Spleen (tissue), 11 donors: ENCODE measurements around the gene MECP2. TPM values are rescaled to one million over a fixed set of nuclear protein-coding genes. Genes with fewer than 3 reads are reported as not detected.
A peak's percentile ranks its signal among the peaks of the same experiment; 100 is the strongest.

ENCODE experiments used
- DNase-seq: peaks from one replicate; pipeline ENCODE4 v3.0.0-alpha.2; 2020
- H3K27ac ChIP-seq, 8 donors: fragments of 200-600 bp; sonication (generic) in 7 of 8; 1 replicate in 4 of 8; 2 replicates in 4 of 8; pipeline versions ENCODE4 v1.5.0 to v1.8.0; 2016 to 2021; ENCODE audit warnings: inconsistent platforms in 4 of 8, mild to moderate bottlenecking in 4 of 8, moderate library complexity in 1 of 8
- H3K27me3 ChIP-seq, 7 donors: fragments of 200-600 bp; sonication (generic) in 6 of 7; replicated peaks in 1 of 7; 1 replicate in 4 of 7; 2 replicates in 3 of 7; pipeline versions ENCODE4 v1.5.0 to v1.8.0; 2016 to 2021; ENCODE audit warnings: inconsistent platforms in 3 of 7, mild to moderate bottlenecking in 1 of 7
- H3K36me3 ChIP-seq, 6 donors: fragments of 200-600 bp; sonication (generic) in 5 of 6; 1 replicate in 4 of 6; 2 replicates in 2 of 6; pipeline versions ENCODE4 v1.5.0 to v1.8.0; 2016 to 2021; ENCODE audit warnings: inconsistent platforms in 2 of 6
- H3K4me1 ChIP-seq, 6 donors: fragments of 200-600 bp; sonication (generic) in 5 of 6; 1 replicate in 3 of 6; 2 replicates in 3 of 6; pipeline versions ENCODE4 v1.5.0 to v1.8.0; 2016 to 2021; ENCODE audit warnings: inconsistent platforms in 3 of 6
- H3K4me3 ChIP-seq, 8 donors: fragments of 200-600 bp; sonication (generic) in 7 of 8; 1 replicate in 4 of 8; 2 replicates in 4 of 8; pipeline versions ENCODE4 v1.5.0 to v1.8.0; 2016 to 2021; ENCODE audit warnings: inconsistent platforms in 4 of 8, mild to moderate bottlenecking in 4 of 8, moderate library complexity in 2 of 8
- H3K9me3 ChIP-seq, 8 donors: fragments of 200-600 bp; sonication (generic) in 7 of 8; 1 replicate in 4 of 8; 2 replicates in 4 of 8; pipeline versions ENCODE4 v1.5.0 to v1.8.0; 2016 to 2021; ENCODE audit warnings: inconsistent platforms in 4 of 8
- CTCF ChIP-seq, 11 experiments: fragments of 200-600 bp in 7 of 11; fragments of 450-650 bp in 4 of 11; sonication (generic) in 4 of 11; IDR thresholded peaks in 8 of 11; conservative IDR thresholded peaks in 3 of 11; 1 replicate in 7 of 11; 2 replicates in 4 of 11; pipeline versions ENCODE4 v1.4.0 to v1.8.0; 2016 to 2021; ENCODE audit warnings: antibody characterized with exemption in 11 of 11, inconsistent platforms in 4 of 11, mild to moderate bottlenecking in 1 of 11
- POLR2A ChIP-seq, 3 donors: fragments of 450-650 bp; IDR thresholded peaks; one replicate each; pipeline ENCODE4 v1.5.1; 2017; ENCODE audit warnings: antibody characterized with exemption in 3 of 3, mild to moderate bottlenecking in 1 of 3
- POLR2AphosphoS5 ChIP-seq, 3 donors: sonication (generic); formaldehyde crosslinking; IDR thresholded peaks; one replicate each; pipeline ENCODE4 v1.5.1; 2017; ENCODE audit warnings: antibody characterized with exemption in 3 of 3
- WGBS, 5 donors: extraction: QIAGEN DNeasy Blood & Tissue Kit in 3 of 5; methylation state at CpG; one replicate each; pipeline versions ENCODE4 v1.1.5 to v1.1.7; 2013 to 2018; 5-methylcytosine and 5-hydroxymethylcytosine counted together
- intact Hi-C: fragments of 100-400 bp; cut with DNase I; formaldehyde crosslinking; loops from one replicate; pipeline ENCODE4 v1.15.0; 2023; ENCODE audit warnings: low total_unique reads
- polyA plus RNA-seq, 3 donors: library from polyadenylated mRNA; stranded (reverse); fragments of 200-250 nt; gene quantifications; one replicate each; pipeline ENCODE4 v1.2.1, GENCODE V29; 2013
- total RNA-seq, 7 donors: library from RNA; depleted of rRNA in 3 of 7; stranded (reverse); fragments of >200 nt in 3 of 7; fragmentation: NEBNext Ultra II Directional in 4 of 7; extraction: Animal tissue kit (Norgen Biotek cat#: 25700) in 4 of 7; gene quantifications; one replicate each; pipeline versions ENCODE4 v1.1.0 to v1.2.1, GENCODE V29; 2016 to 2021
- donor health status: healthy with polysubstance abuse.
- donor health status: DM: no; HTN: no; CAD: no; lungs with moderate emphysema.
- donor health status: DM: no; HTN: no; CAD: no.
- donor health status: Bipolar disorder and iron deficiency.
- donor health status: healthy.
- donor health status: DM: no; HTN: no; CAD: no.
- donor health status: DM: yes; HTN: yes; CAD: no.

Gene MECP2
- total and polyA plus RNA-seq, 10 donors = 15.2 to 104 (median 71.5) TPM

DNA sequence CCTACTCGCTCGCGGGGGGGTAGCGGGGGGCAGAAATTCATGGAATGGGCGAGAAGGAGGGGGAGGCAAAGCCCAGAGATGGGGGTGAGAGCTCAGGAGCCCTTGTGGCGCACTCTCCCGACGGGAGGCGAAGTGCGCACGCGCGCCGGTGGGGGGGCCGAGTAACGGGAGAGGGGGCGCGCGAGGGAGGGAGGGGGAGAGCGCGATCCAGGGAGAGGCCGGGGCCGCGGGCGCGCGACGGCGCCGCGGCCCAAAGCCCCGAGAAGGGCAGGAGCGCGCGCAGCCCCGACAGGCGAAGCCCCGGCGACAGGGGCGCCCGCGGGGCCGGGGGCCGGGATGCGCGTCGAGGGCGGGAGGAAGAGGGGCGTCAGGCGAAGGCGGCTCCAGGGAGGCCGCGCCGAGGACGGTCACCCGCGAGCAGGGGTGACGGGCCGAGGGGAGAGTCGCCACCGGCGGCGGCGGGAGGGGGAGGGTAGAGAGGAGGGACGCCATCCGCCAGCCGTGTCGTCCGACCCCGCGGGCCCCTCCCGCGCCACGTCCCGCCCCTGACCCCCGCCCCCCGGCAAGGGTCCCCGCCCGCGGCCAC is 421 bp downstream of the MECP2 start:
- Histone ChIP-seq H3K36me3 (no peaks in the 10 kb centered on the region), H3K27me3 (peaks cover 0 to 2% (median 0%) of the 10 kb centered on the region in 7 donors), H3K4me1 (peaks cover 3 to 51% (median 46%) of the 10 kb centered on the region in 6 donors), H3K9me3 (no peaks in the 10 kb centered on the region), H3K4me3 (peak overlapping the region; percentile 37 to 81 (median 56)), H3K27ac (peak overlapping the region; percentile 81 to 98 (median 97))
- TF ChIP-seq CTCF (IDR thresholded peaks at IDR 0.05 in 8 of 11, conservative IDR thresholded peaks at IDR 0.05 in 3 of 11) (peak in 1 of 11 experiments; percentile 15), POLR2A (IDR thresholded peaks at IDR 0.05) (no peak), POLR2AphosphoS5 (IDR thresholded peaks at IDR 0.05) (peak in 2 of 3 donors; percentile 6 to 40)
- intact Hi-C loops = no loop called here
- 0 to 47% (median 1%) methylated on average over 1 to 61 of the region's 80 CpGs for WGBS, 5 donors
- DNase-seq = peak; percentile 90

DNA sequence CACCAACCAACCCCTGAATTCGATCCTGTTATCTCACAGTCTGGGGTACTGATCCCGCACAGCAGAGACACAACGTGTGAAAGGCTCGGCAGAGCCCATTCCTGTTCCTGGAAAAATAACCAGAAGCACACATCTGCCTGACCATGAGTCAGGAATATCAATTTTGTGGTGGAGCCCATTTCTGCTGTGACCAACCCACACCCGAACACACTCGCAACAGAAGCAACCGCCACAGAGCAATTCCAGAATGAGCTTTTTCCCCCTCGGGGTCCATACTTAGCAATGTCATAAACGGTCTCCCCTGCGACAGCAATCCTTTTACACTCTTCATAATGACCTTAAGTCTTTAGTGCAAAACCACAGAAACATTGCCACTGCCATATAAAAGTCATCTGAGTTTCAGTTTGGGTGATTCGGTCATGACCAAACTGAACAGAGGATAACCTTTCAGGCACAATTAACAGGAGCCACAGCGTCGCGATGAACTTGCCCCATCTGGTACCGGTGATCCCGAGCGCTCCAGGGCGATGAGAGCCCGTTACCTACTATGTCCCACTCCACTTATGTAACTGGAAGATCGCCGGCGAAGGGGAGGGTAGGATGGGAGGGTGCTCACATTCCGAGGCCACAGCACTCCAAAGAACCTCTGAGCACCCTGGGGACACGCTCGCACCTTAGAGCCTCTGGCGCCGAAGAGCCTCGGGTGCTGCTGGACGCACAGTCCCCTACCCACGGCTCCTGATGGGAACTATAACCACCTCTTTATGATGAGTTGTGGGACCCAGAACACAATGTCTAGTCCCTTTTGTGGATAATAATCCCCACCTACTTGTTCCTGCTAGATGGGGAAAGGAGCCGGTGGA is 1.1 kb downstream of the MECP2 start:
- peak overlapping the region; percentile 34 to 81 (median 56) for H3K4me3 ChIP-seq
- TF ChIP-seq CTCF (IDR thresholded peaks at IDR 0.05 in 8 of 11, conservative IDR thresholded peaks at IDR 0.05 in 3 of 11) (no peak), POLR2A (IDR thresholded peaks at IDR 0.05) (no peak), POLR2AphosphoS5 (IDR thresholded peaks at IDR 0.05) (peak in 1 of 3 donors; percentile 9)
- H3K36me3 ChIP-seq = peaks cover 0 to 5% (median 0%) of the 10 kb centered on the region in 6 donors
- peak overlapping the region in 7 of 8 donors; percentile 93 to 98 (median 98) for H3K27ac ChIP-seq
- DNase-seq = no peak
- WGBS, 5 donors = 7 to 48% (median 12%) methylated on average over 17 to 31 of the region's 31 CpGs
- intact Hi-C loops = no loop called here
- peaks cover 3 to 58% (median 51%) of the 10 kb centered on the region in 6 donors for H3K4me1 ChIP-seq
- H3K27me3 ChIP-seq = no peaks in the 10 kb centered on the region
- no peaks in the 10 kb centered on the region for H3K9me3 ChIP-seq

DNA sequence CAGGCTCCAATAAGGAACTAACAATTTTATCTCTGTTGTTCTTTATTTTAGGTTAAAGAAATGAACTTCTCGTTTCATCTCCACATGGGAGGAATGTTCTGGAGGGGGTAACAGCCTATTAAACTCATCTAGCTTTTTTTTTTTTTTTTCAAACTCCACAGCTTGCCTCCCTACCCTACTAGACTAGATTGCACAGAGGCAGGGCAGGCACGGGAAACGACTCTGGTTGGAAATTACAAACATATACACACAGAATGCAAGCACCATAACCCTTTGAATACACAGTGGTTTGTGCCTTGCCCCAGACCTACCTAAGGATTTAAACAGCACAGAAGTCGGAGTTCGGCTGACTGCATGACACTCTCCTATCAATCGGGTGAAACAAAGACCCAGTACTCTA is 2.7 kb downstream of the MECP2 start:
- WGBS, 5 donors = 56 to 69% (median 59%) methylated on average over 6 of the region's 6 CpGs
- Histone ChIP-seq H3K27ac (peak overlapping the region in 4 of 8 donors; percentile 35 to 98 (median 98)), H3K27me3 (peaks cover 0 to 7% (median 0%) of the 10 kb centered on the region in 7 donors), H3K4me1 (peaks cover 3 to 70% (median 57%) of the 10 kb centered on the region in 6 donors), H3K9me3 (no peaks in the 10 kb centered on the region), H3K36me3 (peaks cover 0 to 21% (median 0%) of the 10 kb centered on the region in 6 donors), H3K4me3 (peak overlapping the region in 1 of 8 donors; percentile 81)
- no peak for DNase-seq
- TF ChIP-seq POLR2A (IDR thresholded peaks at IDR 0.05) (no peak), POLR2AphosphoS5 (IDR thresholded peaks at IDR 0.05) (no peak), CTCF (IDR thresholded peaks at IDR 0.05 in 8 of 11, conservative IDR thresholded peaks at IDR 0.05 in 3 of 11) (no peak)
- intact Hi-C loops = no loop called here

DNA sequence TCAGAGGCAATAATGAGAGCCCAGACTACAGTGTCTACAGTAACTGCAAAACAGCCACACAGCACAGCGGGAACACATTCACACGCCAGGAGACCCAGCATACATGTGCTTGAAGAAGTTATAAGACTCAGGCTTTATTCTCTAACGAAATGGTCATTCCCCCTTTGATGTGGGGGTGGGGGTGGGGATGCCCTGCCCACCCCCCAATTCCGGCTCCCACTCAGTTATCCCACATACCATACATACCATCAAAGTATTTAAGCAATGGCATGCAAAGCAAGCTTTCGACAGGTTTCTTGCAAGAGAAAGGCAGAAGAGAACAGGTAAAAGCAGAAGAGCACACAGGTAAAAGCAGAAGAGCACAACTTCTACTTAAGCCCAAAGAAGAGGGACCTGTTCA is 3.6 kb downstream of the MECP2 start:
- 65 to 91% (median 74%) methylated on average over 3 to 5 of the region's 5 CpGs for whole genome bisulfite sequencing, 5 donors
- DNase-seq = no peak
- H3K4me1 ChIP-seq = peaks cover 3 to 70% (median 57%) of the 10 kb centered on the region in 6 donors
- intact Hi-C loops = no loop called here
- H3K36me3 ChIP-seq = peaks cover 0 to 29% (median 0%) of the 10 kb centered on the region in 6 donors
- TF ChIP-seq POLR2A (IDR thresholded peaks at IDR 0.05) (no peak), POLR2AphosphoS5 (IDR thresholded peaks at IDR 0.05) (no peak), CTCF (IDR thresholded peaks at IDR 0.05 in 8 of 11, conservative IDR thresholded peaks at IDR 0.05 in 3 of 11) (no peak)
- H3K4me3 ChIP-seq = peak overlapping the region in 1 of 8 donors; percentile 81
- peaks cover 0 to 7% (median 0%) of the 10 kb centered on the region in 7 donors for H3K27me3 ChIP-seq
- H3K9me3 ChIP-seq = no peaks in the 10 kb centered on the region
- peak overlapping the region in 4 of 8 donors; percentile 17 to 98 (median 98) for H3K27ac ChIP-seq
